Right lobe of liver (tissue), 6 donors: ENCODE results near the gene LCLAT1. TPM values are rescaled to one million over a fixed set of nuclear protein-coding genes. Genes with fewer than 3 reads are reported as not detected.

Source experiments
- ATAC-seq, 4 donors: fragments of 200-7000 bp; cut with Tn5 transposase; one replicate each; pipeline ENCODE4 v1.9.1; 2020; ENCODE audit warnings: mild to moderate bottlenecking in 4 of 4, moderate library complexity in 4 of 4
- DNase-seq, 3 donors: peaks; one replicate each; pipeline ENCODE4 v3.0.0-alpha.2; 2020
- H3K27ac ChIP-seq, 3 donors: fragments of 200-600 bp; one replicate each; pipeline ENCODE4 v1.8.0; 2022
- H3K27me3 ChIP-seq, 2 donors: fragments of 200-600 bp; one replicate each; pipeline ENCODE4 v1.8.0; 2022
- H3K36me3 ChIP-seq, 4 donors: fragments of 200-600 bp; sonication (generic) in 1 of 4; one replicate each; pipeline versions ENCODE4 v1.5.1 to v1.8.0; 2017 to 2022; ENCODE audit warnings: control low read depth in 1 of 4
- H3K4me1 ChIP-seq, 4 donors: fragments of 200-600 bp; sonication (generic) in 1 of 4; one replicate each; pipeline versions ENCODE4 v1.5.1 to v1.8.0; 2017 to 2022; ENCODE audit warnings: control low read depth in 1 of 4
- H3K4me3 ChIP-seq, 3 donors: fragments of 200-600 bp; one replicate each; pipeline ENCODE4 v1.8.0; 2022
- H3K9me3 ChIP-seq, 4 donors: fragments of 200-600 bp; sonication (generic) in 1 of 4; one replicate each; pipeline versions ENCODE4 v1.5.1 to v1.8.0; 2017 to 2022; ENCODE audit warnings: control low read depth in 1 of 4
- POLR2A ChIP-seq: fragments of 450-650 bp; IDR thresholded peaks from one replicate; pipeline ENCODE4 v1.6.1; 2017; ENCODE audit warnings: antibody characterized with exemption, mild to moderate bottlenecking
- WGBS: methylation state at CpG from one replicate; pipeline ENCODE4 v1.1.6; 2018; ENCODE audit warnings: low coverage, low lambda C conversion rate; ENCODE audit not compliant: insufficient coverage; ENCODE audit errors: missing lambda C conversion rate; 5-methylcytosine and 5-hydroxymethylcytosine counted together
- intact Hi-C, 2 donors: fragments of 100-400 bp; cut with DNase I; formaldehyde crosslinking; loops; one replicate each; pipeline versions ENCODE4 v1.11.2 to v1.14.1; 2022
- total RNA-seq, 6 experiments: library from RNA; depleted of rRNA in 2 of 6; stranded (reverse); fragments of >200 nt in 2 of 6; fragmentation: NEBNext Ultra II Directional in 3 of 6; extraction: Animal tissue kit (Norgen Biotek cat#: 25700) in 3 of 6; gene quantifications; one replicate each; pipeline versions ENCODE4 v1.1.0 to v1.2.4, GENCODE V29; 2016 to 2023
- TF ChIP-seq, protein P1 (sequence below), 4 donors: fragments of 200-600 bp in 3 of 4; fragments of 450-650 bp in 1 of 4; IDR thresholded peaks; one replicate each; pipeline versions ENCODE4 v1.5.1 to v1.8.0; 2016 to 2022; ENCODE audit warnings: antibody characterized with exemption in 4 of 4, mild to moderate bottlenecking in 2 of 4
- donor health status: DM: no; HTN: yes; CAD: no.
- donor health status: DM: no; HTN: no; CAD: no.
- donor health status: DM: no; HTN: no; CAD: no.
- donor health status: DM: no; HTN: yes; CAD: no.
- donor health status: DM: no; HTN: yes; CAD: no.

LCLAT1 gene
- total RNA-seq, 6 experiments from 2014 or later: 11.1 to 14.0 (median 12.0) TPM

DNA sequence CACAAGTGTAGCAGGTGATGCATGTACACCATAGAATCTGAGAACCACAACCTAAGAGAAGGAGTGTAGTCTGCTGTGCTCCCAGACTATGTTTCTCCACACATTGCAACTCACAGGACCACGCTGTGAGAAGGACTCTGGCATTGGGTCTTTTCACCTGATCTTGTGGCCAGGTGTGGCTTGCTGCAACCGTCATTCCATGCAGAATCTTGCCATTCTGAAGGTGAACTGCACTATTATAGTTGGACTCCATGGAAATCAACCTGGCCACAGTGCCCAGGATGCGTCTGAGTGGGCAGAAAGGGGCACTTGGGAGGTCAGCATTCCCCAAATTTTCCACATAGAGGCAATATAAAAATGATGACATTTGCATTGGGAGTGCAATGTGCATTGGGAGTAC, 237.9 kb downstream of the LCLAT1 start:
- peak in 1 of 3 donors; percentile 25 for DNase-seq
- H3K4me3 ChIP-seq: no peak overlapping the region
- no peaks in the 10 kb centered on the region for H3K4me1 ChIP-seq
- no peak overlapping the region for H3K27ac ChIP-seq
- intact Hi-C loops: no loop called here
- no peak for TF ChIP-seq POLR2A
- TF ChIP-seq, protein P1, sequence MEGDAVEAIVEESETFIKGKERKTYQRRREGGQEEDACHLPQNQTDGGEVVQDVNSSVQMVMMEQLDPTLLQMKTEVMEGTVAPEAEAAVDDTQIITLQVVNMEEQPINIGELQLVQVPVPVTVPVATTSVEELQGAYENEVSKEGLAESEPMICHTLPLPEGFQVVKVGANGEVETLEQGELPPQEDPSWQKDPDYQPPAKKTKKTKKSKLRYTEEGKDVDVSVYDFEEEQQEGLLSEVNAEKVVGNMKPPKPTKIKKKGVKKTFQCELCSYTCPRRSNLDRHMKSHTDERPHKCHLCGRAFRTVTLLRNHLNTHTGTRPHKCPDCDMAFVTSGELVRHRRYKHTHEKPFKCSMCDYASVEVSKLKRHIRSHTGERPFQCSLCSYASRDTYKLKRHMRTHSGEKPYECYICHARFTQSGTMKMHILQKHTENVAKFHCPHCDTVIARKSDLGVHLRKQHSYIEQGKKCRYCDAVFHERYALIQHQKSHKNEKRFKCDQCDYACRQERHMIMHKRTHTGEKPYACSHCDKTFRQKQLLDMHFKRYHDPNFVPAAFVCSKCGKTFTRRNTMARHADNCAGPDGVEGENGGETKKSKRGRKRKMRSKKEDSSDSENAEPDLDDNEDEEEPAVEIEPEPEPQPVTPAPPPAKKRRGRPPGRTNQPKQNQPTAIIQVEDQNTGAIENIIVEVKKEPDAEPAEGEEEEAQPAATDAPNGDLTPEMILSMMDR (IDR thresholded peaks at IDR 0.05): no peak
- no peaks in the 10 kb centered on the region for H3K9me3 ChIP-seq
- no peak for ATAC-seq
- H3K27me3 ChIP-seq: no peaks in the 10 kb centered on the region
- 77% methylated on average over 3 of the region's 3 CpGs for WGBS
- no peaks in the 10 kb centered on the region for H3K36me3 ChIP-seq

DNA sequence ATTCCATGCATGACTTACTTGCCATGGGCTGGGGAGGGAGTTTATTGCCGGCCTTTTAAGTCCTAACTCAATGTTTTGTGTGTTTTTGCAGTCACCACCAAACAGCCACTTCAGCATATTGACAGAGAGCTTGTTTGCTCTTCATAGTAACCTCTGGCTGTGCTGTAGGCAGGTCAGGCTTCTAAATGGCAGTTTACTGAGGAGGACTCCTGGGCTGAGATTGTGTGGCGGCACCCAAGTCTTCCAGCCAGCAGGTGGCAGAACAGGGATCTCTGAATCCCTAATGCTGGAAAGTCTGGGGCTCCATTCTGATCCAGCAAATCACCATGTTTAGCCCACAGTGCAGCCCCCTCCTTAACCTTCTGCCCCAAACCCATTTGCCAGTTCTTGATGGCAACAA, 239.0 kb downstream of the LCLAT1 start:
- Histone ChIP-seq H3K4me1 (no peaks in the 10 kb centered on the region), H3K27ac (no peak overlapping the region), H3K4me3 (no peak overlapping the region), H3K27me3 (no peaks in the 10 kb centered on the region), H3K36me3 (no peaks in the 10 kb centered on the region), H3K9me3 (no peaks in the 10 kb centered on the region)
- 43% methylated on average over 1 of the region's 2 CpGs for WGBS
- TF ChIP-seq POLR2A: no peak
- TF ChIP-seq, protein P1 (IDR thresholded peaks at IDR 0.05): peak in 3 of 4 donors; percentile 12 to 38 (median 23)
- ATAC-seq (peak; percentile 42 to 87 (median 64)), DNase-seq (peak in 1 of 3 donors; percentile 34)
- intact Hi-C loops: no loop called here

DNA sequence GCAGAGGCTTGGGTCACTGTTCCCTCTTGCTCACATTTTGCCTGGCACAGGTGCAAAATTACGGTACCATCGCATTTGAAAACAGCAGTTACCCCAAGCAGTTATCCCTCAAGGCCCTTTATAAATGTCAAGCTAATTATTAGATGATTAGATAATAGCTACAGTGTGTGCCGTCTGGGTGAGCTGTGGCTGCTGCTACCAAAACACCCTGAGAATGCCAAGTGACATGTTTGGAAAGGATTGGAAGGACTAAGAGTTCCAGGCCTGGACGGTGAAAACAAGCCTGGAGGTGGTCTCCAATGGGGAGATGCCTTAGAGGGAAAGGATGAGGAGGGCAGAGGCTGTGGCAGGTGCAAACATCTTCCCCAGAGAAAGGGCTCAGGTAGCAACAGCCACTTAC, 239.6 kb downstream of the LCLAT1 start:
- WGBS: 82% methylated on average over 4 of the region's 4 CpGs
- Histone ChIP-seq H3K4me3 (no peak overlapping the region), H3K27me3 (no peaks in the 10 kb centered on the region), H3K27ac (no peak overlapping the region), H3K9me3 (no peaks in the 10 kb centered on the region), H3K36me3 (no peaks in the 10 kb centered on the region), H3K4me1 (no peaks in the 10 kb centered on the region)
- intact Hi-C loops: no loop called here
- ATAC-seq (no peak), DNase-seq (peak in 1 of 3 donors; percentile 16)
- TF ChIP-seq POLR2A: no peak
- TF ChIP-seq, protein P1 (IDR thresholded peaks at IDR 0.05): no peak

DNA sequence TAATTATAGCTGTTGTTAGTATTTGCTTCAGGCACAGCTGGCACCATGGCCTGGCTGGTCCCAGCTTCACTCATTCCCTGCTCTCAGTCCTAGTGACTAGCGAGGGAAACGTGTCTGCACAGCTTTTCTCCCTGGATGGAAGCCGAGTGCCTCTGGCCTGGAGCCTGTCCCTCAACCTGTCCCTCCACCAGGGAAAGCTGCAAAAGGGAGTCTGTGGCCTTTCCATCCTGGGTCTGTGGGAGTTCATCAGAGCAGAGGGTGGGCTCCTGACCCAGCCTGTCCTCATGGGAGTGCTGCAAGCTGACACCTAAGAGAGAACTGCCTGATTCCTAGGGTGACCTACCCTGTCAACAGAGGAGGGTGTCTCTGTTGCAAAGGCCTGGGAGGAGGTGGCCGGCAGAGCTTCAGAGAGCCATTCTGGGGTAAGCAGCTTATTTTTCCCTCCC, 241.9 kb downstream of the LCLAT1 start:
- H3K27ac ChIP-seq: no peak overlapping the region
- TF ChIP-seq POLR2A: no peak
- TF ChIP-seq, protein P1 (IDR thresholded peaks at IDR 0.05): no peak

More for the DNA sequence above, 241.9 kb downstream of the LCLAT1 start:
- ATAC-seq (no peak), DNase-seq (peak in 1 of 3 donors; percentile 33)
- Histone ChIP-seq H3K4me3 (no peak overlapping the region), H3K36me3 (no peaks in the 10 kb centered on the region), H3K27me3 (no peaks in the 10 kb centered on the region), H3K4me1 (no peaks in the 10 kb centered on the region), H3K9me3 (no peaks in the 10 kb centered on the region)
- intact Hi-C loops: no loop called here
- no CpG with 5 or more reads among the region's 4 CpGs for WGBS
